NB4 (cell line): ENCODE measurements around the gene RETSAT.

Experiments used
- CTCF ChIP-seq: IDR thresholded peaks from one replicate; pipeline ENCODE4 v1.5.1; 2012; ENCODE audit warnings: low read depth, low read length
- MAX ChIP-seq: IDR thresholded peaks from 2 replicates; pipeline ENCODE4 v1.6.1; 2011; ENCODE audit warnings: low read depth, low read length

- TF ChIP-seq CTCF (no peak), MAX (no peak)
These were observed 34.5 kb downstream of the RETSAT start for GRCh38 chr2:85319796-85320195.
